Prostate gland (tissue), 2 donors: ENCODE results near the gene MYH7B.

Source experiments
- POLR2A ChIP-seq: fragments of 450-650 bp; IDR thresholded peaks from one replicate; pipeline ENCODE4 v1.6.1; 2016; ENCODE audit warnings: antibody characterized with exemption, mild to moderate bottlenecking
- POLR2AphosphoS5 ChIP-seq: sonication (generic); formaldehyde crosslinking; IDR thresholded peaks from one replicate; pipeline ENCODE4 v1.6.1; 2017; ENCODE audit warnings: antibody characterized with exemption
- TF ChIP-seq, protein P1 (sequence below), 4 experiments: fragments of 200-600 bp in 2 of 4; fragments of 450-650 bp in 2 of 4; sonication (generic) in 2 of 4; IDR thresholded peaks; 1 replicate in 3 of 4; 2 replicates in 1 of 4; pipeline ENCODE4 v1.5.1; 2016 to 2019; ENCODE audit warnings: antibody characterized with exemption in 4 of 4, mild to moderate bottlenecking in 2 of 4, moderate library complexity in 2 of 4

DNA sequence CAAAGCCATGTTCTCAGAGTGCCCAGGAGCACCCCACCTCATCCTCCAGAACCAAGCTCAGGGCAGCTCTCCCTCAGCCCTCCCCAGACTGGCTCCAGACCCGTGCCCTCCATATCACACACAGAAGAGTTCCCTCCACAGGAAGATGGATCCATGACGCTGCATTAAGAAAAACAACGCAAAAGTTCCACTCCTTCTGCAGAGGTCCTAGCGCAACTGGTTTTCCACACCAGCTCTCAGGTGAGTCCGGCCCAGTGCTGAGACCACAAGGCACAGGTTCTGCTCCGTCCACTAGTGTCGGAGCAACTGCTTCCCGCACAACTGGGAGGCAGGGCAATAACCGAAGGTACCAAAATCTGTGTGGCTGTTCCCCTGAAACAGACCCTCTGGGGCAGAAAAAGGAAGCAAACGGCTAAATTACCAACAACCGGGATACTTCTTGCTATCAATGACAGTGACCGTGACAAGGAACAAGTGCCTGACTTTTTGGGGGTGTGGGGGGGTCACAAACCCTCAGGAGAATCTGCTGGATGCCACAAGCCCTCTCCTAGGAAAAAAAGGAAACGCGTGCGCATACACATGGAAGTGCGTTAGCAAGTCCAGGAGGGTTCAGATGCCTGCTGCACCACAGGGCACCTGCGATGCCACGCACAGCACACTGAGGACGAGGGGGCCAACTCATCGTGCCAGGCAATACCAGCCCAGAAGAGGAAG is 49.2 kb downstream of the MYH7B start:
- TF ChIP-seq, protein P1, sequence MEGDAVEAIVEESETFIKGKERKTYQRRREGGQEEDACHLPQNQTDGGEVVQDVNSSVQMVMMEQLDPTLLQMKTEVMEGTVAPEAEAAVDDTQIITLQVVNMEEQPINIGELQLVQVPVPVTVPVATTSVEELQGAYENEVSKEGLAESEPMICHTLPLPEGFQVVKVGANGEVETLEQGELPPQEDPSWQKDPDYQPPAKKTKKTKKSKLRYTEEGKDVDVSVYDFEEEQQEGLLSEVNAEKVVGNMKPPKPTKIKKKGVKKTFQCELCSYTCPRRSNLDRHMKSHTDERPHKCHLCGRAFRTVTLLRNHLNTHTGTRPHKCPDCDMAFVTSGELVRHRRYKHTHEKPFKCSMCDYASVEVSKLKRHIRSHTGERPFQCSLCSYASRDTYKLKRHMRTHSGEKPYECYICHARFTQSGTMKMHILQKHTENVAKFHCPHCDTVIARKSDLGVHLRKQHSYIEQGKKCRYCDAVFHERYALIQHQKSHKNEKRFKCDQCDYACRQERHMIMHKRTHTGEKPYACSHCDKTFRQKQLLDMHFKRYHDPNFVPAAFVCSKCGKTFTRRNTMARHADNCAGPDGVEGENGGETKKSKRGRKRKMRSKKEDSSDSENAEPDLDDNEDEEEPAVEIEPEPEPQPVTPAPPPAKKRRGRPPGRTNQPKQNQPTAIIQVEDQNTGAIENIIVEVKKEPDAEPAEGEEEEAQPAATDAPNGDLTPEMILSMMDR (IDR thresholded peaks at IDR 0.05): no peak
- TF ChIP-seq POLR2A: no peak
- no peak for TF ChIP-seq POLR2AphosphoS5
